Fibroblast of skin of right biceps (primary cell): ENCODE results near the gene C7orf33.

Experiments
- DNase-seq: peaks from one replicate; pipeline ENCODE4 v3.0.0-alpha.2; 2013

The C7orf33 gene

DNA sequence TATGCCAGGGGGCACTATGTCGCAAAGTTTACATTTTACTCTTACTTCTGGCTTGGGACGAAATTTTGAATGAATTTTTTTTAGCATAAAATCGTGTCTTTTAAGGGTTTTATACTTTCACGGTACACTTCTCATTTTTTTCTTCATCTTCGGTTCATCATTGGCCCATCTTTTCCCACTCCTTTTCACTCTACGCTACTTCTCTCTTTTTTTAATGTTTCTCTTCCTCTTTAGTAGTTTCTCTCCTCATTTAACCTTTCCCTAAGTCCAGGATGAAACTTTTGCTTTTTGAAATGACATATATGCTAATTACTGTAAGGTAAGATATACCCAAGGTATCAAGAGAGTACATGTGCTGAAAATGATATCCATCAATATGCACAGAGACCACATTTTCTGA is 39.5 kb downstream of the C7orf33 start:
- no peak for DNase-seq

DNA sequence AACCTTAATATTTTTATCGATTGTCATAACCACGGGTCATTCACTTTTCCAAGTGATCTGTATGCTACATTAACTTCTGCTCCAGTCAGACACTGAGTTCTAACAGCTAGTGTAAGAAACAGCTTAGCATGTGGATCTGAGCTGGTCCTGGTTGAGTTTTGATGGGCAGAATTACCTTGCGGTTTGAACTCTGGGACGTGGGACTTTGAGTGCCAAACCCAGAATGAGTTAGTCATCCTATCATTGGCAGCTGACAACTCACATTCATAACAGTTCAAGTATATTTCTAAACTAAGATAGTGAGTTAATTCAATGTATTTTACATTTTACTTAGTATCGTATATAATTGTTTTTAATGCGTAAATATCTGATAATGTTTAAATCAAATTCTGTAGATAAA is 43.2 kb downstream of the C7orf33 start:
- no peak for DNase-seq

DNA sequence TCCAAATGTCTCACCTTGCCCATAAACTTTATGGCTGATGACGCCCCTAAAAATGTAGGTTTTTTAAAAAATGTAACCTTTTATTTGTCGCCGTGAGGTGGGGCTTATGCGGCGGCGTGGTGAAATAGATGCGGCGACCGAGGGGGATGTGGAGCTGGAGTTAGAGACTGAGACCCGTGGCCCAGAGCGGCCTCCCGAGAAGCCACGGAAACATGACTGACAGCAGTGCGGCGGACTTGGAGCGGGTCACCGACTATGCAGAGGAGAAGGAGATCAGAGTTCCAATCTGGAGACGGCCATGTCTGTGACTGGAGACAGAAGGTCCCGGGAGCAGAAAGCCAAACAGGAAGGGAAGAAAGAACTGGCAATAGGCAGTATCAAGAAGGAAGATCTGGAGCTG is 46.5 kb downstream of the C7orf33 start:
- no peak for DNase-seq

DNA sequence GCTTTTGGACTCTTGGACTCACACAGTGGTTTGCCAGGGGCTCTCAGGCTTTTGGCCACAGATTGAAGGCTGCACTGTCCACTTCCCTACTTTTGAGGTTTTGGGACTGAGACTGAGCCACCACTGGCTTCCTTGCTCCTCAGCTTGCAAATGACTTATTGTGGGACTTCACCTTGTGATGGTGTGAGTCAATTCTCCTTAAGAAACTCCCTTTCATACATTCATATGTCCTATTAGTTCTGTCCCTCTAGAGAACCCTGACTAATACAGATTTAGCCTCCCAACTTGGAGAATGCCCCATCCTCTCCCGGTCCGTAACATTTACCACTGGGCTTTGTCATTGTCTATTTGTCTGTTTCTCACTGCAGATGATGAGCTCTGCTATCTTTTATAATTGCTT is 55.3 kb downstream of the C7orf33 start:
- DNase-seq = no peak

DNA sequence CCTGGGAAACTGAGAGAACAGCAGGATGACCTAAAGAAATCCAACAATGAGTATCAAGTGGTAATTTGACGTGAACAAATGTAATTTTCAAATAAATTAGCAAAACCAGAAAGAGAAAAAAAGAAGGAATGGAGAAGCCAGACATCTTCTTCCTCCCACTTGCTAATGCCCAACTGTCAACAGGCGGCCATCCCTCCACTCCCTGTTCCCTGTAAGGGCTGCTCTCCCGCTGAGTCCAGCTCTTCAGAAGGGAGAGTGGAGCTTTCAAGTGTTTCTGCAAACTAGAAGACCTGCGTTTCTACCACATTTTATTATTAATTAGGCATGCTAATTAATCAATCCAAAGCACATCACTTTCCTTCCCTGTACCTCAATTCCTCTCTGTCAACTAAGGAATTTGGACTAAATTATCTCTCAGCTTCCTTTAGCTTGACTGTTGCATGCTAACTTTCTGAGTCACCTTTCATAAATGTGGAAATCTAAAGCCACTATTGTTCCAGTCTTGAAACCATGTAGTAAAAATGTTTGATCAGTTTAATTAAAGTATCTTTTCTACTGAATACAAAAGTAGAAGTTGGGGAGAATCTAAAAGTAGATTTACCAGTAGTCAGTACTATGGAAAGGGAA is 59.8 kb downstream of the C7orf33 start:
- DNase-seq = peak; percentile 74

DNA sequence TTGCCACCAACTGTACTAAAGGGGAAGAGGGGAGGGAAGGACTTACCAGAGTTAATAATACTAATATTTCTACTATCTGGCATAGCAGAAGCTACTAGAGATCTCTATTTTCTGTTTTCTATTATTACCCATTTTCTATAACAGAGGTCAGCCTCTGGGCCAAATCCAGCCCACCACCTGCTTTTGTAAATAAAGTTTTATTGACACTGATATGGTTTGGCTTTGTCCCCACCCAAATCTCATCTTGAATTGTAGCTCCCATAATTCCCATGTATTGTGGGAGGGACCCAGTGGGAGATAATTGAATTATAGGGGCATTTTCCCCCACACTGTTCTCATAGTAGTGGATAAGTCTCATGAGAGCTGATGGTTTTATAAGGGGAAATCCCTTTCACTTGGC is 62.2 kb downstream of the C7orf33 start:
- no peak for DNase-seq

DNA sequence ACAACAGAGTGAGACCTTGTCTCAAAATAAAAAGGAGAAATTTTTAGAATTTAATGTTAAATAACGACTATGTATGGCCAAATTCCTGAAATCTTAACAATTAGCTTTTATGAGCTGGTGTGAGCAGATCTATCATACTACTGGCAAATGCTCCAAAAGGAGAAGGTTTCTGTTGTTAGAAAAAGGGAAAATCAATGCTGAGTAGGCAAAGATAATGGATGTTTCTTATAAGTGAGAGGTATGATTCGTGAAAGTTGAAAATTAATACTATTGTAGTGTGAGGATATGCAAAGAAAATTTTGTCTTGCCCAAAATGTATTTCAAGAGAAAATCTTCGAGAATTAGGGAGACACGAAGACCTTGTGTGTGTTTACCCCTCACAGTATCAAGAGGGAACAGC is 67.4 kb downstream of the C7orf33 start:
- no peak for DNase-seq

DNA sequence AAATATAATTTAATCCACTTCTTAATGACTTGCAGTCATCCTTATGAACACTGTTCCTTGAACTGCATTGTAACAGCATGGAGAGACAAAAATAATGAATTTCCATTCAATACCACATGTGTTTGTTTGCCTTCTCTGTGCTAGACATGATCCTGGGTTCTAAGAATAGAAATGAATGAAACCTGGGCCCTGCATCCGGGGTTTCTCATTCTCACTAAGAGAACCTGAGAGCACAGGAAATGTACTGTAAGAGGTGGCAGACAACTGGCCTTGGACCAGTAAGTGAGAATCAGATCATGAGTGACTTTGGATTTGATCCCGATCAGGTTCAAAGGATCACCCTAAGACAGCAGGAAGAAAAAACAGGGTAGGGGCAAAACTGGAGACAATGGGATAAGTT is 70.9 kb downstream of the C7orf33 start:
- DNase-seq = no peak

DNA sequence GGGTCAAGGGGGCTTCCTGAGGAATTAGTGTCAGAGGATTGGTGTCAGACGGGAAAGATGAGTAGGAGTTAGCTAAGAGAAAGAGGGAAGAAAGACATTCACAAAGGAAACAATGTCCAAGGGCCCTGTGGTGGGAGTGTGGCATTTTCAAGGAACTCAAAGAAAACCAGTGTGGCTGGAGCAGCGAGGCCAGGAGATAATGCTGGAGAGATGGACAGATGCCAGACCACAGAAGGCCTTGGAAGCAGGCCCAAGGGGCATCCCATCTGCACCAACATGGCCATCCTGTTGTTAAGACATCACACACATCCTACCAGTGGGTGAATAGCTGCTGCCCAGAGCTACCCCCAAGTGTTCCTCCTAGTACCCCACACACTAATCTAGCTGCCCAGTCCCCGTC is 72.1 kb downstream of the C7orf33 start:
- DNase-seq = no peak

DNA sequence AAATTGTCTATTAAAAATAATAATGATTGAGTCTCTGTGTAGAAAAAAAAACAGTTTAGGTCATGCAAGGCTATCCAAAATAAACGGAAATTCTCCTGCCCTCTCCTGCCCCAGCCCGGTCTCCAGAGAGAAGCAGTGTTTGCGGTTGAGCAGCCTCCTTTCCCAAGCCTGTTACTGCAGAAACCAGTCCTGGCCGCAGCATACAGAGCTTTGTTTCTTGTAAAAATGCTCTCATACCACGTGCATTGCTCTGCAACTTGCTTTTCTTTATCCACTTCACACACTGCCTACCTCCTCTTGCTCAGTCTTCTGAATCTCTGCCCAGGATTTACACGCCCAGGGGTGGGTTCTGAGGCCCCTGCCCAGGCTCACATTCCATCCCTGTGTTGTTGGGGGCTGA is 73.8 kb downstream of the C7orf33 start:
- peak; percentile 44 for DNase-seq

DNA sequence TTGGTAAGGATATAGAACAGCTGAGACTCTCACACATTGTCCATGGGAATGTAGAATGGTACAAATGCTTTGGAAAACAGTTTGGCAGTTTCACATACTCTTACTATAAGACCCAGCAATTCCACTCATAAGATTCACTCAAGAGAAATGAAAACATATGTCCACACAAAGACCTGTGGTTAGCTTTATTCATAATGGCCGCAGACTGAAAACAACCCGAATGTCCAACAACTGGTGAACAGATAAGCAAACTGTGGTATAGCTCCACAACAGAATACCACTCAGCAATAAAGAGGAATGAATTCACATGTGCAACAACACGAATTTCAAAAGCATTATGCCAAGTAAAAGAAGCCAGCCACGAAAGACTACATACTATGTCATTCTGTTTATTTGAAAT is 74.7 kb downstream of the C7orf33 start:
- DNase-seq = no peak
